T-helper 2 cell treated with Interferon-gamma antibody and Interleukin-4, amounts not matched to agents 100 ng/mL and 5 ng/mL, for 36 hours (primary cell): ENCODE results near the gene STAP2. TPM values are rescaled to one million over a fixed set of nuclear protein-coding genes. Genes with fewer than 3 reads are reported as not detected.

Experiments
- intact Hi-C: fragments of 100-400 bp; cut with micrococcal nuclease; formaldehyde crosslinking; loops from one replicate; pipeline ENCODE4 v1.15.1; 2023
- total RNA-seq: library from RNA; stranded (reverse); gene quantifications from 2 replicates; pipeline ENCODE4 v1.2.3, GENCODE V29; 2022

STAP2 gene, protein sequence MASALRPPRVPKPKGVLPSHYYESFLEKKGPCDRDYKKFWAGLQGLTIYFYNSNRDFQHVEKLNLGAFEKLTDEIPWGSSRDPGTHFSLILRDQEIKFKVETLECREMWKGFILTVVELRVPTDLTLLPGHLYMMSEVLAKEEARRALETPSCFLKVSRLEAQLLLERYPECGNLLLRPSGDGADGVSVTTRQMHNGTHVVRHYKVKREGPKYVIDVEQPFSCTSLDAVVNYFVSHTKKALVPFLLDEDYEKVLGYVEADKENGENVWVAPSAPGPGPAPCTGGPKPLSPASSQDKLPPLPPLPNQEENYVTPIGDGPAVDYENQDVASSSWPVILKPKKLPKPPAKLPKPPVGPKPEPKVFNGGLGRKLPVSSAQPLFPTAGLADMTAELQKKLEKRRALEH
- 10.4 and 10.6 TPM in 2 replicates for total RNA-seq

DNA sequence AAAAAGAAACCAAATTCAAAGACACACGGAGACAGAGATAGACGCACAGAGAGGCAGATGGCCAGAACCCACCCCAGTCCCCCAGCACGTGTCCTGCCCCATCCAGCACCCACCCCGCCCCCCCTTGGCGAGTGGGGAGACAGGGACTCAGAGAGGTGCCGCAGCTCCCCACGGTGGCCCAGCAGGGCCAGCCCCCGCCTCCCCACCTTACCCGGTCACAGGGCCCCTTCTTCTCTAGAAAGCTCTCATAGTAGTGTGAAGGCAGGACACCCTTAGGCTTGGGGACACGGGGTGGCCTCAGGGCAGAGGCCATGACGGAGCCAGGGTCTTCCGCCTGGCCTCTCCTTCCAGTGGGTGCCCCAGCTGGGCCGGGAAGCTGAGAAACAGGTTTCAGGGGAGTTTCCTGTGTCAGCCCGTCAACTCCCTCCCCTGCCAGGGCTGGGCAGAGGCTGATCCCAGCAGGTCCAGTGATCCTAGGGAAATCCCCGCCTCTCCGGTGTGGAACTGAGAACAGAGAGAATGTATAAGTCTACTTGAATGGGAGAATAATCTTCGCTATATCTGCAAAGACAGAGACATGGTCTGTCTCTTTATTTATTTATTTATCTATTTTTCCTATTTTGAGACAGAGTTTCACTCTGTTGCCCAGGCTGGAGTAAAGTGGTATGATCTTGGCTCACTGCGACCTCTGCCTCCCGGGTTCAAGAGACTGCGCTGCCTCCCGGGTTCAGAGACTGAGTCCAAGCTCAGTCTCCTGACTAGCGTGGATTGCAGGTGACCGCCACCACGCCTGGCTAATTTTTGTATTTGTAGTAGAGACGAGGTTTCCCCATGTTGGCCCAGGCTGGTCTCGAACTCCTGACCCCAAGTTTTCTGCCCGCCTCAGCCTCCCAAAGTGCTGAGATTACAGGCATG is at the start of gene STAP2:
Gene STAP2, minus strand, starts transcription at position 387 of the 915 bp plus-strand sequence. Its CDS starts 74 bp downstream, at position 313.
- intact Hi-C loops = no loop called here

DNA sequence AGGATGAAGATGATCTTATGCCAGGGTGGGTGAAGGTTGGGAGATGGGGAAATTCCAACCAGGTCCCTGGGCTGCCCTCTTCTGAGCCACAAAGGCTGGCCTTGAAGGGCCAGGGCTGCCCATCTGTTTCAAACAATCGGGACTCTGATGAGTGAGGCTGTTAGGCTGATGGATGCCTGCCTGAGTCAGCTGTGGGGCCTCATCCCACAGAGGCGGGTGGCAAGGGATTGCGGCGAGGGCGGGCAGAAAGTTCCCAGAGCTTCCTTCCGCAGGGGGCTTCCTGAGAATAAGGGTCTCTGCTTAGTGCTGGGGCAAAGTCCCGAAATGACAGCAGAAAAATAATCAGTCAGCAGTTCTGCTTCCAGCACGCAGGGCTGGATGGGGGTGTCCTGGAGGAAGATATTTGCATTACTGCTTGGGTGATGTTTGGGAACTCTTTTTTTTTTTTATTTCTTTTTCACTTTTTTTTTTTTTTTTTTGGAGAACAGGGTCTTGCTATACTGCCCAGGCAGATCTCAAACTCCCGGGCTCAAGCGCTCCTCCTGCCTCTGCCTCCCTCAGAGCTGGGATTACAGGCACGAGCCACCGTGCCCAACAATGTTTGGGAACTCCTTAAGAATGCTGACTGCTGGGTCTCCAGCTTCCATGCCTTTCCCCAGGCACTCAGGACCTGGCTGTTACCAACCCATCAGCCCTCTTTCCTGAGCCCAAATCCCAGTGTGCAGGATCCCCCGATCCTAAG is 47.6 kb upstream of the STAP2 start:
- intact Hi-C loops = no loop called here

DNA sequence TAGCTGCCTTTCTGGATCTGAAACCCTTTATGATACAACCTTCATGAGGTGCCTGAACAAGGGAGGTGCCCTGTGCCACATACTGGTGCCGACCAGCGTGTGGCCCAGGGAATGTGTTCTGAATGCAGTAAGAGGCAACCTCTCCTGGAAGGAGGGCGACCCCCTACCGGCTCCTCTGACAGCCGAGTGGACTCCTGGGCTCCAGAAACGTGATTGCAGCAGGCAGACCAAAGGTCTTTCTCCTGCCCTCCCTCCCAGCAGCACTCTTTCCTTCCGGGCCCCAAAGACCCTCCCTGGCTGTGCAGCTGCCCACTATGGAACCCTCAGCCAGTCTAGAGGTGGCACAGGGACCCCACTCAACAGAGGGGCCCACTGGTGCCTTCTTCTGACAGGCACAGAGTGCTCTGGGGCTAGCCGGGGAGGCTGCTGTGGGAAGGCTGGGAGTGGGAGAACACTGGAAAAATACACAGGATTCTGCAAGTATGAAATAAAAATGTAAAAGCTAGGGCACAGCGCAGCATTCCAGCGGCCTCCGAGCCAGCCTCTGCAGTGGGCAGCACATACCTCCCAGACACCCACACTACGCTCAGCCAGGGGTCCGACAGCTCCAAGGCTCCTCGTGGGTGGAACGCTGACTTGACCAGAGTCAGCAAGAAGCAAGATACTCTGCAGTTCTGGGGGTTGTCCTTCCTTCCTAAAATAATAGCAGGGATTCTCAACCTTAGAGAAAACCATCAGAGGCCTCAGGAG is 46.8 kb upstream of the STAP2 start:
- intact Hi-C loops = no loop called here

DNA sequence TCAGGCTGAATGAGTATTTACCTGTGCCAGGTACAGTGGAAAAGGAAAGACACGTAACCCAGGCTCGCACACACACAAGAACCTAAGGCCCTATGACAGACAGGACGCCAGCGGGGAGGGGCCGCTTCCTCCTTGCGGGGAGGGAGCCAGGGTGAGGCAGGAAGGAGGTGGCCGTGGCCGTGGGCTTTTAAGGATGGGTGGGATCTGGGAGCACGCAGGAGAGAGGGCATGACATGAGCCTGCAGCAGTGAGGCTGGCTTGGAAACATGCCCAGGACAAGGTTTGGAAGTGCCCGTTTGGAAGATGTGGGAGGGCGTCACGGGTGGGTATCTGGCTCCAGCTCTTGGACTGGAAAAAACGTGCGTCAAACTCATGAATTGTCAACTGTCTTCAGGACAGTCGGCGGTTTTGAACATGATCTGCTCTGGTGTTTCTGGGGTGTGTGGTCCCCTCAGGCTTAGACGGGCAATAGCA is 41.7 kb upstream of the STAP2 start:
- intact Hi-C loops = loop anchor here (1.0 kb wide), 2 partner anchors 10 to 22 kb away; partner anchors contain the start of gene CHAF1A

DNA sequence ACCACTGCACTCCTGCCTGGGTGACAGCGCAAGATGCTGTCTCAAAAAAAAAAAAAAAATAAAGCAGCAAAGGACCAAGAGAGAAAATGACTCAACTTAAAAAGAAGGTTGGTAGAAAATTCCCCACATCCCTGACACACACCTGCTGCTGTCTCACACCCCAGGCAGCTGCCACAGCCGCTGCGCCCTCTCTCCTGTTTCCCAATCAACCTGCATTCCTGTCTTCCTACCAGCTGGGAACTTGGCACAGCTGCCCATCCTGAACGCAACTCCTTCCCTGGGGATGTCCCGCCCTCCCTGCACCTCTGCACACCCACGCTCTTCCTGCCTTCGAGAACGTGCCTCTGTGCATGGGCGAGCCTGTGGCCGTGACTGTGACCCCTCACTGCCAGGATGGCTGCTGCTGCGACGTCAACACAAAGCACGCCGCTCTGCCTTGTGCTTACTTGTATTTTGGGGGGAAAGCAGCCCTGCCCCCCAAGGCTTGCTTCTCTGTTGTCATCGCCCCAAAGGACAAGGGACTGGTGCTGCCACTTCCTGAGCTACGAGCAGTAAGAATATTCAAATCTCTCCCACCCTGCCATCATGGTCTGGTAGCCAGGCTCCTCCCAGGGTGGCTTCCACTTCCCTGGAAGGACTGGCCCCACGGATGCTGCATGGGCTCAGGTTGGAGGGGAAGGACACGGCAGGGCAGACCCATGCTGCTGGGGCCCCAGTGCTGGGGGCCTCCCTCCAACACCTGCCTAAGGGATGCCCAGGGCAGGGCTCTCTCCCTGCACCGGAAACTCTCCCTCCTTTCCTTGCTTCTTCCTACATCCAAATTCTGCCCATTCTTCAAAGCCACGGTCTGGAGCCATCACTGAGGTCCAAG is 41.0 kb upstream of the STAP2 start:
- intact Hi-C loops = loop anchor here (1.0 kb wide), 2 partner anchors 9 to 23 kb away; partner anchors contain the start of gene CHAF1A

DNA sequence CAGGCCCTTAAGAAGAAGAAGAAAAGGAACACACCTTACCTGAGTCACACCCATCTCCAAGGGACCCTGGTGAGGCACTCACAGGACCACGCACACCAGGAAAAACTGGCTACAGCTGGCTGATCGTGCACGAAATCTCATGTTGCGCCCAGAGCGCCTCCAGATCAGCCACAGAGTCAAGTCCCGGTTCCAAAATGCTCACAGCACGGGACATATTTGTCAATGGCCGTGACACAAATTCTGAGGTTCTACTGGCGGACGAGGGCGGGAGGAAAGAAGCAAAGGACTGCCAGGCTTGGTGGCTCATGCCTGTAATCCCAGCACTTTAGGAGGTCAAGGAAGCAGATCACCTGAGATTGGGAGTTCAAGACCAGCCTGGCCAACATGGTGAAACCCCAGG is 40.3 kb upstream of the STAP2 start:
- intact Hi-C loops = no loop called here

DNA sequence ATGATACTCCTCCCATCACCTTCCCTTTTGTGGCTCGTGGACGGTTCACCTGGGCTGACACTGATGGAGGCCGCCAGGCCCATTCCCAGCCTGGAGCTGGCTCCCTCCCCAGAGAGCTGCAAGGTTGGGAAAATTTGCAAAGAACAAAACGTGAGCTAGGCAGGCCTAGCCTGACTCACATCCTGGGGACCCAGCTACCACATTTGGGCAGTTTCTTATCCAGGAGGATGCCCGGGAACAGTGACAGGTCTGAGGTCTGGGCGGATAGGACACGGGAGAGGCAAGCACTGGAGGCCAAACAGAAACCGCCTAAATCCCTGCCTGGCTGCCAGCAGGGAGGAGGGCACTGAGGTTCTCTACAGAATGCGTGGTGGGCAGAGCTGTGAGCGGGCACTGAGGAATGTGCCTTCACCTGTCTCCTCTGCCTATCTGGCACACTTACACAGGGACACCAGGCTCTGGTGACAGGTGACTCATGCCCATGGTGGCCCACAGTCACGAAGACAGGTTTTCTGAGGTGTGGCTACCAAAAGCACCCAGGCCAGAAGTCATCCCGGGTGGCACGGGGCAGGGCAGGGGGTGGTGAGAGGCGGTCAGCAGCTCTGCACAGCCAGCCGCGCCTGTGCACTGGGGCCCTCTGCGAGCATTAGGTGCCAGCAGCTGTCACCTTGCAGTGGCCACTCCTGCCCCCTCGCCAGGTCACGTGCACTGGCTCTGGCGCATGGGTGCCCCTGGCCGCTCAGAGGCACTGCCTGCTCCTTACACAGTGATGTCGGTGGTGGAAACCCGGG is 38.6 kb upstream of the STAP2 start:
- intact Hi-C loops = no loop called here

DNA sequence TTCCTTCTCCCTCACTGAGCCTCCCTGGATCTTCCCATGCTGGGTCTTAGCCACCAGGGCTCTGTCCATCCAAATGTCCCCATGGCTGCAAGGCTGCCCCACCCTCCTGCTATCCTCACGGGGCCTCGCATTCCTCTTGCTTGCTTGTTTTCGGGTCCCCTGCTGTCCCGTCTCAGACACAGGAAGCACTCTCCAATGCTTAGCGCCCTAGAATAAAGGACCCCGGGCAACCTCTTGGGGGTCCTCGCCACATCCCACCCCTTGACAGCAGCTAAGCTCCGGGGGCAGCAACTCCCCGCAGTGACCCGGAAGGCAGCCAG is 38.0 kb upstream of the STAP2 start:
- intact Hi-C loops = no loop called here

DNA sequence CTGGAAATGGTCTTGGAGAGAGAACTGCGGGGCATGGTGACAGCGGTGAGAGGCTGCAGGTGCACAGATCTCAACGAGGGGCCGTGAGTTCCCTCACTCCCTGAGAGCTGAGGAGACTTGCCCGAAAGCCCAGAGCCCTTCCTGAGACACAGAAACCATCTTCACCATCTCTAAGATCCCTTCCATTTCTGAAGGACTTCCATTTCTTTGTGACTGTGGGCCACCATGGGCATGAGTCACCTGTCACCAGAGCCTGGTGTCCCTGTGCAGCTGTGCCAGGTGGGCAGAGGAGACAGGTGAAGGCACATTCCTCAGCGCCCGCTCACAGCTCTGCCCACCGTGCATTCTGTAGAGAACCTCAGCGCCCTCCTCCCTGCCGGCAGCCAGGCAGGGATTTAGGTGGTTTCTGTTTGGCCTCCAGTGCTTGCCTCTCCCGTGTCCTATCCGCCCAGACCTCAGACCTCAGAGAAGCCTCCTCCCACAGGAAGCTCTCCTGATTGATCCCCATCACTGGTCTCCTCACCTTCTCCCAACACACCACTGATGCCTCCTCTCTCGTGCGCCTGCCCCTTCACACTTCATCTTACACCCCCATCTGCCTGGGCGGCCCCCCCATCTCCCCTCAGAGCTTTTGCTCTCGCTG is 37.5 kb upstream of the STAP2 start:
- intact Hi-C loops = no loop called here

DNA sequence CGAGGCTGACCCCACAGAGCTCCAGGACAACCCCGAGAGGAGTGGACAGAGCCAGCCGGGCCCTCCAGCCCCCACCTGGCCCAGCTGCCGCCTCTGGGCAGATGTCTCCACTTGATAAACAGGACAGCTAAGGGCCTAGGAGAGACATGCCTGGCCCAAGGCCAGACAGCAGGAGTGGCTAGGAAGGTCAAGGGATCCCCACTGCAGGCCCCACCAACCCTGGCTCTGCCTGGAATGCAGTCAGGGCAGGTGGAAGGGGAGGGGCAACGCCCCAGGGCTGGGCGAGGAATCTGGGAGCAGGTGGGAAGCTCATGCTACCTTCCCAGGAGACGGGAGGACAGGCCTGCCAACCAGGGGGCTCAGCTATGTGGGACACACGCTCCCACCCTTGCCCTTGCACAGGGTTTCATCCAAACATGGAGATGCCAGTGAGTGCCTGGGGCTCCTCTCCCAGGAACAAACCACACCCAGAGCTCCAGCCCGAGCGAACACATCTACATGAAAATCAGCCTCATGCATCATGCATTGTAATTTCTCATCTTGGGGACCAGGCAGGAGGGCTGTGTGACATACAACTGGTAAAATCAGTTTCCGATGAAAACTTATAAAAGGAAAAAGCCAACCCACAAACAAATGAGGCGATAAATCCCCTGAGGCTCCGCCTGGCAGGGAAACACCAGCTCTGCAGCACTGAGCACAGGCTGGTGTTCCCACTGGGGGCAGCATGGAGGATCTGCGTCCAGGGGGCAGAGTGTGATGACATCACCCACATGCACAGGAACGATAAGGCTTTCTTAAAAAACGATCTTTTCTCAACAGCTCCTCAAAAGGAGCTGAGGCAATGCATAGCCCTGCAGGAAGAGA is 36.8 kb upstream of the STAP2 start:
- intact Hi-C loops = no loop called here

DNA sequence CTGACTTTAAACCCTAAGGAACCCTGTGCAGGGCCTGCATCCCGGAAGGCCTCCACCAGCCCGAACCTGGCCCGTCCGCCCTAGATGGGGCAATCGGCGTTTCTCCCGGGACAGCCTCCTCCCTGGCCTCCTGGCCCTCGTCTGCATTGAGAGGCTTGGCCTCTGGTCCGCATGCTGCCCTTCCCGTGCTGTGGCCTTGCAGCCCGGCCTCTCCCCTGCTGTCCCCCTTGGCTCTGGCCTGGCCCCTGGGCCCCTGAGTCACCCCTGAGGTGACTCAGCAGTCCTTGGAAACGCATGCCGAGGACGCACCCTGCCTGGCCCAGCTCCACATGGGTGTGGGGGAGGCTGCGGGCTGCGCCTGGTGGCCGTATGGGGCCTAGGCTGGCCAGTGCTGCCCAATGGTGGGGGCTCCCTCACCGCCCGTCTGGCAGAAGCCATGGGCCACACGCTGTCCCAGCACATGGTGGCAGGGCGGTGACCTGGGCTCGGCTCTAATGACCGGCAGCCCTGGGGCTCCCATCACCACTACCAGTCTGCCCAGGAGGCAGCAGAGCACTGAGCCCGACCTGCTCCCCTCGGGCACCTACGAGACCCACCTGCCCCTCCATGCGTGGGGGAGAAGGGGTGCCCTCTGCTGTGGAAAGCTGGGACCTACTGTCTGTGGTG is 36.0 kb upstream of the STAP2 start:
- intact Hi-C loops = no loop called here

DNA sequence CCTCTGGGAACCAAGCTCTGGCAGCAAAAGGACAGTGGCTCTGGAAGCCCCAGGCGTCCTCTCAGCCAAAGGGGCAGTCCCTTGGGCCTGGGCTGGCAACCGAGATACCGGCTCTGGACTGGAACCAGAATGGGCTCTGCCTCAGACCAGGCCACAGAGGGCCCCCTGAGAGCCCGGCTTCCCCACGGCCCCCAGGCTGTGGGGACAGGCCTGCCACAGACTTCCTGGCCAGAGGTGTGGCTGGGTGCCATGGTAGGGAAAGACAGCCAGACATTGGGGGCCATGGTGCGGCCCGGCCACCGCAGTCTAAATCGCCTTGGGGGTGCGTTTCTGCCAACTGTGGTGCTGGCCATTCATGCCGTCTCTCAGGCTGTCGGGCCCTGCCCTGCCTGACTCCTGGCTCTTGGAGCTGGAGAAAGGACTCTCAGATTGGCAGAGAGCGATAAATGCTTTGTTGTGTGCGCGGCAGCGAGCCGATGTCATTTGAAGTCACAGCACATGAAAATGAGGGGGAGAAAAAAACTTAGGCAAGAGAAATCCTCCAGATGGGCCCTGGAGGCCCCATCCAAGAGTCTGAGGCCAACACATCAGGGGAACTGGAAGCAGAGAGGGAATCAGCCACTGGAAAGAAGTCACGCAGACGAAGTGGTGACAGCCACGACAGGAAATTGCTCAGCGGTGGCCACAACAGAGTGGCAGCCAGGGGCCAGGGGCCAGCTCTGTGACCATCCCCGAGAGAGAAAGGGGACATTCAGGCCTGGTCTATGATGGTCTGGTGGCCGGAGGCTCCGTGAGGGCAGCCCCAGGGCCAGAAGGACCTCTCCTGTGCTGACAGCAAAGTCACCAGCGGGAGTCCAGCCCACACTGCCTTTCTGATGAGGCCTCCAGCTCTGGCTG is 35.2 kb upstream of the STAP2 start:
- intact Hi-C loops = no loop called here

DNA sequence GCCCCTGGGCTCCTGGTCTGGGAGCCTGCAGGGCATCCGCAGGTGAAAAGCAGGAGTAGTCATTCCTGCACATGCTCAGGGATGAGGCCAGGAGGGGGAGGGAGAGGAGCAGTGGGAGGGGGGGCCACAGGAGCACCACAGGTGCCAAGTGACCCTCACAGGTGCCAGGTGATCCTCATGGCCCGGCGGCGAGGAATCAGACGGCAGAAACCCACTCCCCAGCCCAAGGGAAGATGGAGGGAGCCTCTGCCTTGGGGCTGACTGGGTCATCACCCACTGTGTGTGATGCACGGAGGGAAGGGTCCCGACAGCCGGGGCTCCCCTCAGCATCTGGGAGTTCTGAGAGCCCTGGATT is 34.4 kb upstream of the STAP2 start:
- intact Hi-C loops = no loop called here

DNA sequence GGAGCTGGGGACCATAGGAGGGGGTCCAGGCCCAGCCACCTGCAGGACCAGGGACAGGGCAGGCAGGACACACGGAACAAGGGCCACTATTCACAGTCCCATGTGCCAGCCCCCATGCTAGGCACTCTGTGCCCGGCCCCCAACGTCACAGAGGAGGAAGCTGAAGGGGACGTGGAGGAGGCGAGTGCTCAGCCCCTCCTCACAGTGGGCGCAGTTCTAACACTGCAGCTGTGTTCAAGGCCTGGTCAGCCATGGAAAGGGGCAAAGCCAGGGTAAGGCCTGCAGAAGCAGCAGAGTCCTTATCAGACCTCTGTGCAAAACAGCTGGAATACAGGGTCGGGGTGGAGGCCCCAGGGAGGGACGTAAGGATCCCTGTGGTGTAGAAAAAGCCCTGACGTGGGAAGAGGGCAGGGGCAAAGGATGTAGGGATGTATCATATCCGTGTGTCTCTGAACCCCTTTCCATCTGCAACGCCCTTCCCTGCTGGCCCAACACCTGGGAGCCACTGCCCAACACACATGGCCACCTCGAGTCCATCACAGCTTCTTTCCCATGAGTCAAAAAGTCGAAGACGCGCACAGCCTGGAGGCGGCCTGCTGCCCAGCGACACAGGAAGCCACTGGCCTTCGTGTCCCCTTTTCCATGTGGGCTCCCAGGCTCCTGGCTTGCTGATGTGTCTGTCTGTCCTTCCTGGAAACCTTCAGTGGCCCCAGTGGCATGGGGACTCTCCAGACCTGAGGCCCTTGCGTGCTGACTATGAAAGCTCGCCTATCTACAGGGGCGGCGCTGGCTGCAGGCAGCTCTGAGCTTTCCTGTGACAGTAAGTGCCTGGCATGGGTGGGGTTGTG is 33.8 kb upstream of the STAP2 start:
- intact Hi-C loops = no loop called here
